ENCODE results near the gene LSM14A. TPM values are rescaled to one million over a fixed set of nuclear protein-coding genes. Genes with fewer than 3 reads are reported as not detected.
"Not testable (repeated sequence)": the region's sequence is repeated elsewhere in the genome, so short reads cannot be mapped to it uniquely, and the experiment has no call there.

Gene LSM14A
- total RNA-seq = 66.6 TPM
- long read RNA-seq, transcript LSM14A-201 (11 exons, 3,424 nt) = minor isoform, 45 of 166 reads
- long read RNA-seq, transcript LSM14A-203 (10 exons, 3,596 nt) = major isoform, 94 of 166 reads
- long read RNA-seq, partial matches to known transcripts = 9 of 166 reads
- long read RNA-seq, other reads (novel, unspliced or antisense) = 18 of 166 reads

DNA sequence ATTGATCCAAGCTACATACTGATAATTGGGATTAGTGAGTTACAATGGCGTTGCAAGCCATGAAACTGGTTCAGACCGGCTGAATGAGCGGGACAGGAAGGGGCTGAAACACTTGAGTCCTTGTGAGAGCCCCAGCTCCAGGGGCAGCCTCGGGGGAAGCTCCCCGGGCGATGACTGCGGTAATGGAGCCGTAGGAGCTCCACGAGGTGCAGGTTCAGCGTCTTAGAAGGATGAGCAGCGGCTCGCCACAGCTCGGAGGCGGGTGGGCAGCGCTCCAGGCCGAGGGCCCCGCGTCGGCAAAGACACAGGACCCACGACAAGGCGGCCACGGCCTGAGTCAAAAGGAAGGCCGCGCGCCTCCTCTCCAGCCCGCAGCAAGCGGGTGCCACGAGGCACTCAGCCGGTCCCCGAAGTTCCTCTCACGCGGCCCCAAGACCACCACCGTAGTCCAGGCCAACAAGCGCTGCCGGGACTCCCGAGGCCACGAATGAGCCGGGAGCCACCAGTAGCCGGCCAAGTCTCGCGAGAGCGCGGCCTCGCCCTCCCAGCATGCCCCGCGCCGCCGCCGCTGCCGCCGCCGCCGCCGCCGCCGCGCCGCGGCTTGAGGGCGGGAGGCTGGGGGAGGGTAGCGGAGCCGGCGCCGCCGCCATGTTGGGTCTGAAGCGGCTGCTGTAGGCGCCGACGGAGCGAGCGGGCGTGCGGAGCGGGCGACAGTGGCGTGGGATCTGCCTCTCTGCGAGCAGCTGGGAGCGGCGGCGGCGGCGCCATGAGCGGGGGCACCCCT is at the start of gene LSM14A:
TSS of gene LSM14A (plus strand) at position 628 of the 784 bp plus-strand sequence. CDS start at position 767, 139 bp downstream.
- peak; percentile 94 for ATAC-seq
- DNase-seq = peak; percentile 98
- intact Hi-C loops (cut with micrococcal nuclease) = no loop called here

DNA sequence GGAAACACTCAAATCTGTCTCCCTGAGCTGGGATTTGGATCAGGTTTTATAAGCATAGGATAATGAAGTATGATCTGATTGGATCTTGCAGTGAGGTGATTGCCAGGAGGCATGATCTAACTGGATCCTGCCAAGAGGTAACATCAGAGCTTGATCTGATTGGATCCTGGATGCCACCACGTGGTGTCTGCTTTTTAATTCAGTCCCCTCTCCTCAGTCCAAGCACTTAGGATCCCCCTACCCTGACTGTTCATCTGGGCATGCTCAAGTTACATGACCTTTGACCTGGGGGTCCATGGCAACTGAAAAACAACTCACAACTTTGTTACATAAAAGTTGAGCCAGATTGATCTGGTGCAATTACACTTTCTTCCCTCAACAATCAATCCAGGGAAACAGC is 47.5 kb upstream of the LSM14A start:
- ATAC-seq (no peak), DNase-seq (no peak)
- intact Hi-C loops (cut with micrococcal nuclease) = no loop called here

DNA sequence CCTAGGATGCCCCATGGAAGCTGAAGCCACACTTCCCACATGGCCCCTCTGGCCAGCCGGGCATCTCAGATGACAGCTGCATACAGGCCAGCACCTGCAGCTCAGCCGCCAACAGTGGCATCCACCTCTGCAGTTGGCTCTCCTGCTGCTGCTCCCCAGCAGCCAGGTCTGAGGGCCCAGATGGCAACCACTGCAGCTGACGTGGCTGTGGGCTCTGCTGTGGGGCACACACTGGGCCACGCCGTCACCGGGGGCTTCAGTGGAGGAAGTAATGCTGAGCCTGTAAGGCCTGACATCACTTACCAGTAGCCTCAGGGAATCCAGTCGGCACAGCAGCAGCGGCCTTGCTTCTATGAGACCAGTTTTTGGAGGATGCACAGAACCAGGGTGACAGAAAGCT is 45.3 kb upstream of the LSM14A start:
- DNase-seq (no peak), ATAC-seq (no peak)
- intact Hi-C loops (cut with micrococcal nuclease) = no loop called here

DNA sequence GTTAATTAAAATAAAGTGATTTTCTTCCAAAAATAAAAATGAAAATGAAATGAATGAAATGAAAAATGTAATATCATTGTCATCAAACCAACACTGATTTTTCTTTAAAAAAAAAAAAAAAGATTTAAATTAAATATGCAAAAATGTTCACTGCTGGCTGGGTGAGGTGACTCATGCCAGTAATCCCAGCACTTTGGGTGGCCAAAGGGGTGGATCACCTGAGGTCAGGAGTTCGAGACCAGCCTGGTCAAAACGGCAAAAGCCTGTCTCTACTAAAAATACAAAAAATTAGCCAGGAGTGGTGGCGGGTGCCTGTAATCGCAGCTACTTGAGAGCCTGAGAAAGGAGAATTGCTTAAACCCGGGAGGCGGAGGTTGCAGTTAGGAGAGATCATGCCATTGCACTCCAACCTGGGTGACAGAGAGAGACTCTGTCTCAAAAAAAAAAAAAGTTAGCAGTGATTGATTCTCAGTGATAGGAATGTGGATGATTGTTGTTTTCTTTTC is 44.6 kb upstream of the LSM14A start:
- no peak for ATAC-seq
- no peak for DNase-seq
- intact Hi-C loops (cut with micrococcal nuclease) = no loop called here

DNA sequence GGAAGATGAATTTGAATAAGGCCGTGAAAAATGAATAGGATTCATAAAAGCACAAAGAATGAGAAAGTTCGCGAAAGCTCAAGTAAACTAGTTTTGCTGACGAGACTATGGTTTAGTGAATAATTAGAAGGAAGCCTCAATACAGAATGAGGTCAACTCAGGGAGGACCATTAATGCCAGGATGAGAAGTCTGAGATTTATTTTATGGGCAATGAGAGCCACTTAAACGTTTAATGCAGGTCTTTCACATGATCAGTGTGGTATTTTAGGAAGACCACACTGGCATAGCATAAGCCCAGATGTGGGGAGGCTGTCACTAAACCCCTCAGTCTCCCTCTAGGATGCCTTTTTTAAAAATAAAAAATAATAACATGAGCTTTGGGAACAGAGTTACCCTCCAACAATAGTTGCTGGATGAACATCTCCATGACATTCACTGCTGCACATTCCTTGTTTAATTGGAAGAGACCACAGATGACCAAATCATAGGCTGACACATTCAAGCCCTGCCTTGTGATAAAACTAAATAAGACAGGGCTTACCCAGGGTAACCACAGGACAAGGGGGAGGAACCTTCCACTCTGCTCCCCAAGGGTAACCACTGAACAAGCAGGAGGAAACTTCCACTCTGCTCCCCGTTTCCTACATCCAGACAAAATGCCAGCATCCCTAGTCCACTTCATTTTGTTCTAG is 43.6 kb upstream of the LSM14A start:
- intact Hi-C loops (cut with micrococcal nuclease) = no loop called here
- ATAC-seq (no peak), DNase-seq (no peak)

DNA sequence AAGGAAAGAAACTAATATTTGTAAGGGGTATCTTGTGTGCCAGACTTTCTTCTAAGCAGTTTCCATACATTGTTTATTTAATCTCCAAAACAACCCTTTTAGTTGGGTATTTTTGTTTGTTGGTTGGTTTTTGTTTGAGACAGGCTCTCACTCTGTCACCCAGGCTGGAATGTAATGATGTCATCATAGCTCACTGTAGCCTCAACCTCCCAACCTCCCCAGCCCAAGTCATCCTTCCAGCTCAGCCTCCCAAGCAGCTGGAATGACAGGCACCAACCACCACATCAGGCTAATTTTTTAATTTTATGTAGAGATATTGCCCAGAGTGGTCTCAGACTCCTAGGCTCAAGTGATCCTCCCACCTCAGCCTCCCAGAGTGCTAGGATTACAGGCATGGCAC is 41.2 kb upstream of the LSM14A start:
- DNase-seq = no peak

DNA sequence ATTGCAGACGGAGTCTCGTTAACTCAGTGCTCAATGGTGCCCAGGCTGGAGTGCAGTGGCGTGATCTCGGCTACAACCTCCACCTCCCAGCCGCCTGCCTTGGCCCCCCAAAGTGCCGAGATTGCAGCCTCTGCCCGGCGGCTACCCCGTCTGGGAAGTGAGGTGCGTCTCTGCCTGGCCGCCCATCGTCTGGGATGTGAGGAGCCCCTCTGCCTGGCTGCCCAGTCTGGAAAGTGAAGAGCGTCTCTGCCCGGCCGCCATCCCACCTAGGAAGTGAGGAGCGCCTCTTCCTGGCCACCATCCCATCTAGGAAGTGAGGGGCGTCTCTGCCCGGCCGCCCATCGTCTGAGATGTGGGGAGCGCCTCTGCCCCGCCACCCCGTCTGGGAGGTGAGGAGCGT is 40.2 kb upstream of the LSM14A start:
- intact Hi-C loops (cut with micrococcal nuclease); DNase-seq; ATAC-seq: not testable (repeated sequence)

More for the DNA sequence above, 41.2 kb upstream of the LSM14A start:
- ATAC-seq = no peak
- intact Hi-C loops (cut with micrococcal nuclease) = no loop called here

DNA sequence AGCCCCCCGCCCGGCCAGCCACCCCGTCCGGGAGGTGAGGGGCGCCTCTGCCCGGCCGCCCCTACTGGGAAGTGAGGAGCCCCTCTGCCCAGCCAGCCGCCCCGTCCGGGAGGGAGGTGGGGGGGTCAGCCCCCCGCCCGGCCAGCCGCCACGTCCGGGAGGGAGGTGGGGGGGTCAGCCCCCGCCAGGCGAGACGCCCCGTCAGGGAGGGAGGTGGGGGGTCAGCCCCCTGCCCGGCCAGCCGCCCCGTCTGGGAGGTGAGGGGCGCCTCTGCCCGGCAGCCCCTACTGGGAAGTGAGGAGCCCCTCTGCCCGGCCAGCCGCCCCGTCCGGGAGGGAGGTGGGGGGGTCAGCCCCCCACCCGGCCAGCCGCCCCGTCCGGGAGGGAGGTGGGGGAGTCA is 39.6 kb upstream of the LSM14A start:
- DNase-seq; intact Hi-C loops (cut with micrococcal nuclease); ATAC-seq: not testable (repeated sequence)

DNA sequence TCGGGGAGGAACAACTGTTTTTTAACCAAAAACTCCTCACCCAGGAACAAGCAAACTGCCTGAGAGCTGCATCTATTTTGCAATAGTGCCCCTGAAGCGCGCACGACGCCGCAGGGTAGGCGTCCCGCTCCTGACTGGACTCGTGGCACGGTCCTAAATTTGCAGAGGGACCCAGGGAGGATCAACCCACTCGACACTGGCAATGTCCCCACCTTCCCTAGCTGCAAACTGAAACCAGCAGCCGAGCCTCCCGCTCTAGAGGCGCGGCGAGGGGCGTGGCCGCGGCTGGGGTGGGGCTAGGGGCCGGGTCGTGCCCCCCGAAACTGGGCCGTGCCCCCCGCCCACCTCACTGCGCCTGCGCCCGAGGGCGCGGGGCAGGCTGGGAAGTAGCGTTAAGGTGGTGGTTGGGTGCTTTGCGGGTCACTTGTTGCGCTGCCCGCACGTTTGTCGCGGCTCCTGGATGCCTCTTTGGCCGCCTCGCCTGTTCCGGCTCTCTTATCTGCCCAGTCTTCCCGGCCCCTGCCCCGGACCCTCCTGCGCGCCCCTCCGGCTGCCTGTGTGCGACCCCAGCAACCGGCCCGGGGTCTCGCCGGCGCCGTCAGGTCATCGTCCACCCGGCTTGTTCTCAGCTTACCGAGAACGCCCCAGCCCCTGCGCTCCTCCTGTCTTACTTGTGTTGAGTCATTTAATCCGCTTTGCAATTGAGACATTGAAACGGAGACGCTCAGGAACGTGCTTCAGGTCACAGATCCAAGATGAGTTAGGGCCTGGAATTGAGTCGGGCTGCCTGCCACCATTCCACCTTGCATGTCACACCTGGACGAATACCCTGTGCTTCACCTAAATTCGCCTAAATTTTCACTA is 37.9 kb upstream of the LSM14A start:
- ATAC-seq = peak; percentile 100
- peak; percentile 96 for DNase-seq
- intact Hi-C loops (cut with micrococcal nuclease) = no loop called here

DNA sequence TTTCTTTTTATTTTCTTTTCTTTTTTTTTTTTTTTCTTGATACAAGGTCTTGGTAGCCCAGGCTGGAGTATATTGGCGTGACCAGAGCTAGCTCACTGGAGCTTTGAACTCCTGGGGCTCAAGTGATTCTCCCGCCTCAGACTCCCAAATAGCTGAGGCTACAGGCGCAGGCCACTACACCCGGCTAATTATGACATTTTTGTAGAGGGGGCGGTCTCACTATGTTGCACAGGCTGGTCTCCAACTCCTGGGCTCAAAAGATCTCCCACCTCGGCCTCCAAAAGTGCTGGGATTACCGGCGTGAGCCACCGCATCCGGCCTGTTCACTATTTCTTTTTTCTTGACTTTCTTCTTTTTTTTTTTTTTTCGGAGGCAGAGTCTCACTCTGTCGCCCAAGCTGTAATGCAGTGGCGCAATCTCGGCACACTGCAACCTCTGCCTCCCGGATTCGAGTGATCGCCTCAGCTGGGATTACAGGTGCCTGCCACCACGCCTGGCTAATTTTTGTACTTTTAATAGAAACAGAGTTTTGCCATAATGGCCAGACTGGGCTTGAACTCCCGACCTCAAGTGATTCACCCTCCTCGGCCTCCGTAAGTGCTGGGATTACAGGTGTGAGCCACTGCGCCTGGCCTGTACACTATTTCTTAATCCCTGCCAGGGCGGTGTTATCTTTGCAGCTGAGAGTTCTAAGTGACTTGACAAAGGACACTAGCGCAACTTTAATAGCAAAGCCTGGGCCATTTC is 37.1 kb upstream of the LSM14A start:
- no peak for DNase-seq
- intact Hi-C loops (cut with micrococcal nuclease) = no loop called here
- ATAC-seq = no peak

DNA sequence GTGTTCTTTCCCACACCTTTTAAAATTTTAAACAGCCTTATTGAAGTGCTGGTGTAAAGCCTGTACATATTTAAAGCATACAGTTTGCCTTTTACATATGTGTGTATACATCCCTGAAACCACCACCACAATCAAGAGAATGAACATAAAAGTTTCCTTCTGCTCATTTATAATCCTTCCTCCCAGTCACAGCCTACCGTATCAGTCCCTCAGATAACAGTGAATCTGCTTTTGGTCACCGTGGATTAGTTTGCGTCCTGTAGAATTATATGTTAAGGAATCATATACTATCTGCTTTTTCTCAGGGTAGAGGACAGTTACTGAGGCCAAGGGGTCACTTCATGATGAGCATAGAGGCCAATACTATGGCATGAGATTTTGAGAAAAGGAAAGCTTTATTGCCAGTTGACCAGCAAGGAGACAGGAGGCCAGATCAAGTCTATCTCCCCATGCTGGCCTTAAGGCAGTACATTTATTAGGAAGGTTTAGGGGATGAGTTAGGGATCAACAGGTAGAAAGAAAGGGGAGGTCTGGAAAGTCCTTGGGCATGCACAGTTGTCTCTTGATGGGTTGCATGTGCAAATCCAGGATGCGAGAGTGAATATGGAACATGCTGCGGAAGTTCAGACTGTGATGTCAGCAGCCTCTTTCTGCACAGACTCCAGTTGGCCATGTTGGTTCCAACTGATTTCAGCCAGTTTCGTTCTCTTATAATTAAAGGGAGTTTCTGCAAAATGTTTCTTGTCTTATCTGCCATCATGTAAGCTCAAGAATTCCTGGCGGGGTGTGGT is 36.3 kb upstream of the LSM14A start:
- DNase-seq = no peak
- intact Hi-C loops (cut with micrococcal nuclease) = no loop called here
- ATAC-seq = no peak

DNA sequence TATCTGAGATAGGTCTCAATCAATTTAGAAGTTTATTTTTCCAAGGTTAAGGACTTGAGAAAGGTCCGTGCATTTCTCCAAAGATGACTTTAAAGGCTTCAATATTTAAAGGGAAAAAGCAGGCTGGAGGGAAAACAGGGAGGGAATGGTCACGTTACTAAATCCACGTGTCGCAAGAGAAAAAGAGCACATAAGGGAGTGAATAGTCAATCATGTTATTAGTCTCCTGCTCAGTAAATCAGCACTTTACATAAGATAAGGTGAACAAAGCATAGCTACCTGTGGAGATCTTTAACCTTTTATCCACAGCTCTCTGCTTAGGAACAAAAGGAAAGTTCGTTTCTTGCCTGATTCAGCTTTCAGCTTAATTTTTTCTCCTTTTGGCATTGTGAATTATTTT is 31.3 kb upstream of the LSM14A start:
- no peak for ATAC-seq

DNA sequence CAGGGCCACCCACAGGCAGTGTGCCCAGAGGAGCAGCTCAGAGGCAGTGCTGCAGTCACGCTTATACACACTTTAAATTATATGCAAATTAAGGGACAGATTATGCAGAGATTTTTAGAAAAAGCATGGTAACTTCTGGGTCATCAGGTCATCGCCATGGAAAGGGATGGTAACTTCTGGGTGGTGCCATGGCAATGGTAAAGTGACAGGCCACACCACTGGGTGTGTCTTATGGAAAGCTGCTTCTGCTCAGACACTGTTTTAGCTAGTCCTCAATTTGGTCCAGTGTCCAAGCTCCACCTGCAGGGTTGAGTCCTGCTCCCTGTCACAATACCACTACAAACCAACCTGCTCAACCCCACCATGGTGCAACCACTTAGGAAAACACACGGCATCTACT is 29.9 kb upstream of the LSM14A start:
- ATAC-seq (no peak), DNase-seq (no peak)
- intact Hi-C loops (cut with micrococcal nuclease) = no loop called here

More for the DNA sequence above, 31.3 kb upstream of the LSM14A start:
- intact Hi-C loops (cut with micrococcal nuclease) = no loop called here
- no peak for DNase-seq

DNA sequence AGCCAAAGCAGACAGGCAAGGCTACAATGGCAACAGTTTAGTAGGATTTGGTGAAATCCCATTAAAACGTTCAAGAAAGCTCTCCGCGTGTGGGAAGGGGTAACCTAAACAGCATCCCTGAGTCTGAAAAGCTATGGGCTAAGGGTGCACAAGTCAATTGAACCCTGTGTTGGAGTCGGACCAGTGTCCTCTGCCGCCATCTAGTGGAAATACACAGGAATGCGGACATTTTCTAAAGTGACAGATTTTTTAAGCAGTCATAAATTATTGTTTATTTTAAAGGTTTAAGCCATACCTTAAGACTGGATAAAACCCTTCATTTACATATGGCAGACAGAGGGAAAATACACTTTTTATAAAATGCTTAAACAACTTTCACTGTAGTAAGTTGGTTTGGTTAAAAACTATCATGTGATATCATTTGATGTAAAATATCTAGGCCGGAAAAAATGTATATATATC is 26.5 kb upstream of the LSM14A start:
- peak; percentile 35 for ATAC-seq
- intact Hi-C loops (cut with micrococcal nuclease) = no loop called here
- DNase-seq = no peak

DNA sequence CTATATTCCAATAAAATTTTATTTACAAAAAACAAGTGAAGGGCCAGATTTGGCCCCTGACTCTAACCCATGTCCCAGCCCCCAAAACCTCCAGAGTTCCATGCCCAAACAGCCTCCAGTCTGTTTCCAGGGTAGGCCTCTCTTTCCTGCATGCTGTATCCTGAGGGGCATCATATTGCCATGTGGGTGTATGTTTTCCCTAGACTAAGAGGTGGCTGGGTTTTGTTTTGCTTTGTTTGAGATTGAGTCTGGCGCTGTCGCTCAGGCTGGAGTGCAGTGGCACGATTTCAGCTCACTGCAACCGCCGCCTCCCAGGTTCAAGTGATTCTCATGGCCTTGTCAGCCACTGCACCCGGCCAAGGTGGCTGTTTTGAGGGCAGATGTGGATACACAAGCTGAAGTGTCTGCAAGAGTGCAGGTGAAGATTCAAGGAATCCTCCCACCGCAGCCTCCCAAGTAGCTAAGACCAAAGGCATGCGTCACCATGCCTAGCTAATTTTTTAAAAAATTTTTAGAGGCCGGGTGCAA is 23.6 kb upstream of the LSM14A start:
- no peak for ATAC-seq
- DNase-seq = no peak
- intact Hi-C loops (cut with micrococcal nuclease) = no loop called here

DNA sequence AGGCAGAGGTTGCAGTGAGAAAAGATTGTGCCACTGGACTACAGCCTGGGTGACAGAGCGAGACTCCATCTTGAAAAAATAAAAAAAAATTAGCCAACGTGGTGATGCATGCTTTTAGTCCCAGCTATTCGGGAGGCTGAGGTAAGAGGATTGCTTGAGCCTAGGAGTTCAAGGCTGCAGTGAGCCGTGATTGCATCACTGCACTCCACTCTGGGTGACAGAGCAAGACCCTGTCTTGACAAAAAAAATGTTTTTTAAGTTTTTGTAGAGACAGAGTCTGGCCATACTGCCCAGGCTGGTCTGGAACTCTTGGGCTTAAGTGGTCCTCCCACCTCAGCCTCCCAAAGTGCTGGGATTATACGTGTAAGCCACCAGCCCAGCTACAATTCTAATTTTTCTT is 22.4 kb upstream of the LSM14A start:
- no peak for ATAC-seq
- intact Hi-C loops (cut with micrococcal nuclease) = no loop called here
- no peak for DNase-seq

DNA sequence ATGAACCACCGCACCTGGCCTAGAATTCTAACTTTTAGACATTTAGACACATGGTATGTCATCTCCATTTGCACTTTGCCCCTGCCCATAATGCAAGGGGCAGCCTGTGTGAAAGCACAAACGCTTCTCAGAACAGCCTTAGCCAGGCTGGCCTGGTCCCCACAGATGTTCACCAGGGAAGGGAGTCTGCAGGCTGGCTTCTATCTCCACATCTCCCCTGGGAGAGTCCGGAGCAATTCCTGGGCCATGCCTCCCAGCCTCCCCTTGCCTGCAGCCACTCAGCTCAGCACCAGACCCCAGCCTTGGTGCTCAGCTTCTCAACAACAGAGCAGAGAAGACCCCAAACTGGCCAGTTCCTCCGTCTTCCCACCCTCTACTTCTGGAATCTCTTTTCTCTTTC is 21.7 kb upstream of the LSM14A start:
- intact Hi-C loops (cut with micrococcal nuclease) = no loop called here
- ATAC-seq = no peak
- DNase-seq = no peak
